ENCODE measurements around the gene QSOX1.

QSOX1 gene

GRCh38 chr1:180244840-180245239 is 90.2 kb downstream of the QSOX1 start:
- Histone ChIP-seq H3K27me3 (ENCODE audit: insufficient read depth, low read depth) (no peaks in the 10 kb centered on the region), H3K27ac (no peak overlapping the region), H3K79me2 (ENCODE audit: insufficient read depth, low read depth) (no peaks in the 10 kb centered on the region), H3K9ac (no peak overlapping the region), H3K4me2 (no peak overlapping the region), H3K36me3 (ENCODE audit: insufficient read depth) (no peaks in the 10 kb centered on the region), H3K4me1 (ENCODE audit: low read depth, poor library complexity, severe bottlenecking) (peaks cover 14% of the 10 kb centered on the region), H3K4me3 (IDR thresholded peaks at IDR 0.05; ENCODE audit: insufficient read depth, low read depth, low read length) (no peak overlapping the region), H4K20me1 (ENCODE audit: insufficient read depth) (no peaks in the 10 kb centered on the region), H2AFZ (ENCODE audit: low read depth) (no peak overlapping the region)
- no peak for TF ChIP-seq CTCF (conservative IDR thresholded peaks at IDR 0.05; ENCODE audit: low read depth, low read length)

- Histone ChIP-seq H3K4me1 (ENCODE audit: low read depth, poor library complexity, severe bottlenecking) (peaks cover 14% of the 10 kb centered on the region), H2AFZ (ENCODE audit: low read depth) (no peak overlapping the region), H3K36me3 (ENCODE audit: insufficient read depth) (no peaks in the 10 kb centered on the region), H3K79me2 (ENCODE audit: insufficient read depth, low read depth) (no peaks in the 10 kb centered on the region), H3K4me3 (IDR thresholded peaks at IDR 0.05; ENCODE audit: insufficient read depth, low read depth, low read length) (no peak overlapping the region), H3K27me3 (ENCODE audit: insufficient read depth, low read depth) (no peaks in the 10 kb centered on the region), H4K20me1 (ENCODE audit: insufficient read depth) (no peaks in the 10 kb centered on the region), H3K4me2 (peak overlapping the region; percentile 37; the same call in 1 of the 2 replicates), H3K9ac (no peak overlapping the region), H3K27ac (no peak overlapping the region)
- no peak for TF ChIP-seq CTCF (conservative IDR thresholded peaks at IDR 0.05; ENCODE audit: low read depth, low read length)
Measured at GRCh38 chr1:180246579-180246978, 91.9 kb downstream of the QSOX1 start.

- Histone ChIP-seq H4K20me1 (ENCODE audit: insufficient read depth) (no peaks in the 10 kb centered on the region), H3K79me2 (ENCODE audit: insufficient read depth, low read depth) (no peaks in the 10 kb centered on the region), H3K27ac (no peak overlapping the region), H3K4me2 (peak overlapping the region; percentile 37; the same call in 1 of the 2 replicates), H3K36me3 (ENCODE audit: insufficient read depth) (no peaks in the 10 kb centered on the region), H3K27me3 (ENCODE audit: insufficient read depth, low read depth) (no peaks in the 10 kb centered on the region), H3K4me3 (IDR thresholded peaks at IDR 0.05; ENCODE audit: insufficient read depth, low read depth, low read length) (no peak overlapping the region), H2AFZ (ENCODE audit: low read depth) (no peak overlapping the region), H3K4me1 (ENCODE audit: low read depth, poor library complexity, severe bottlenecking) (peaks cover 14% of the 10 kb centered on the region), H3K9ac (no peak overlapping the region)
- no peak for TF ChIP-seq CTCF (conservative IDR thresholded peaks at IDR 0.05; ENCODE audit: low read depth, low read length)
Measured at GRCh38 chr1:180247061-180247460, 92.4 kb downstream of the QSOX1 start.

- Histone ChIP-seq H3K4me2 (peak overlapping the region; percentile 37; the same call in 1 of the 2 replicates), H3K4me1 (ENCODE audit: low read depth, poor library complexity, severe bottlenecking) (peaks cover 18% of the 10 kb centered on the region), H3K36me3 (ENCODE audit: insufficient read depth) (no peaks in the 10 kb centered on the region), H3K27ac (no peak overlapping the region), H2AFZ (ENCODE audit: low read depth) (no peak overlapping the region), H3K79me2 (ENCODE audit: insufficient read depth, low read depth) (no peaks in the 10 kb centered on the region), H3K4me3 (IDR thresholded peaks at IDR 0.05; ENCODE audit: insufficient read depth, low read depth, low read length) (no peak overlapping the region), H4K20me1 (ENCODE audit: insufficient read depth) (no peaks in the 10 kb centered on the region), H3K9ac (no peak overlapping the region), H3K27me3 (ENCODE audit: insufficient read depth, low read depth) (no peaks in the 10 kb centered on the region)
- no peak for TF ChIP-seq CTCF (conservative IDR thresholded peaks at IDR 0.05; ENCODE audit: low read depth, low read length)
Measured at GRCh38 chr1:180247580-180247979, 92.9 kb downstream of the QSOX1 start.

All from KMS-11 (cell line).